ENCODE data around the gene CCDC117. TPM values are rescaled to one million over a fixed set of nuclear protein-coding genes. Genes with fewer than 3 reads are reported as not detected.

Gene CCDC117
- polyA plus RNA-seq, 1 of the 3 experiments (the other 2 are of a cell fraction), result 4.2 TPM

GRCh38 chr22:28791841-28792490 is 19.5 kb downstream of the CCDC117 start:
- H3K9ac ChIP-seq, result no peak overlapping the region
- POLR2A ChIA-PET, result interaction anchor here (0.6 to 1.2 kb wide), 3 partner anchors 36 to 249 kb away, joined by 3 to 5 read pairs (median 3); no protein-coding TSS in a partner anchor
- TF ChIP-seq, protein P1, sequence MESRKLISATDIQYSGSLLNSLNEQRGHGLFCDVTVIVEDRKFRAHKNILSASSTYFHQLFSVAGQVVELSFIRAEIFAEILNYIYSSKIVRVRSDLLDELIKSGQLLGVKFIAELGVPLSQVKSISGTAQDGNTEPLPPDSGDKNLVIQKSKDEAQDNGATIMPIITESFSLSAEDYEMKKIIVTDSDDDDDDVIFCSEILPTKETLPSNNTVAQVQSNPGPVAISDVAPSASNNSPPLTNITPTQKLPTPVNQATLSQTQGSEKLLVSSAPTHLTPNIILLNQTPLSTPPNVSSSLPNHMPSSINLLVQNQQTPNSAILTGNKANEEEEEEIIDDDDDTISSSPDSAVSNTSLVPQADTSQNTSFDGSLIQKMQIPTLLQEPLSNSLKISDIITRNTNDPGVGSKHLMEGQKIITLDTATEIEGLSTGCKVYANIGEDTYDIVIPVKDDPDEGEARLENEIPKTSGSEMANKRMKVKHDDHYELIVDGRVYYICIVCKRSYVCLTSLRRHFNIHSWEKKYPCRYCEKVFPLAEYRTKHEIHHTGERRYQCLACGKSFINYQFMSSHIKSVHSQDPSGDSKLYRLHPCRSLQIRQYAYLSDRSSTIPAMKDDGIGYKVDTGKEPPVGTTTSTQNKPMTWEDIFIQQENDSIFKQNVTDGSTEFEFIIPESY (IDR thresholded peaks at IDR 0.05; ENCODE audit: borderline replicate concordance, low read depth), result no peak
- no peak for TF ChIP-seq NRF1 (IDR thresholded peaks at IDR 0.05; ENCODE audit: low read depth, low read length)
- TF ChIP-seq SMC3 (IDR thresholded peaks at IDR 0.05; ENCODE audit: low read depth, low read length), result no peak
- TF ChIP-seq RCOR1 (IDR thresholded peaks at IDR 0.05; ENCODE audit: low read length), result no peak
- no peak for TF ChIP-seq EP300 (IDR thresholded peaks at IDR 0.05; ENCODE audit: borderline replicate concordance in 1 of 2, low read depth in 1 of 2, low read length in 1 of 2)
- TF ChIP-seq, protein P2, sequence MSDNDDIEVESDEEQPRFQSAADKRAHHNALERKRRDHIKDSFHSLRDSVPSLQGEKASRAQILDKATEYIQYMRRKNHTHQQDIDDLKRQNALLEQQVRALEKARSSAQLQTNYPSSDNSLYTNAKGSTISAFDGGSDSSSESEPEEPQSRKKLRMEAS (IDR thresholded peaks at IDR 0.05; ENCODE audit: low read depth), result no peak
- TF ChIP-seq RFX5 (IDR thresholded peaks at IDR 0.05; ENCODE audit: low read length), result no peak
- TF ChIP-seq NFIC (IDR thresholded peaks at IDR 0.05; ENCODE audit: borderline replicate concordance), result no peak
- TF ChIP-seq, protein P3, sequence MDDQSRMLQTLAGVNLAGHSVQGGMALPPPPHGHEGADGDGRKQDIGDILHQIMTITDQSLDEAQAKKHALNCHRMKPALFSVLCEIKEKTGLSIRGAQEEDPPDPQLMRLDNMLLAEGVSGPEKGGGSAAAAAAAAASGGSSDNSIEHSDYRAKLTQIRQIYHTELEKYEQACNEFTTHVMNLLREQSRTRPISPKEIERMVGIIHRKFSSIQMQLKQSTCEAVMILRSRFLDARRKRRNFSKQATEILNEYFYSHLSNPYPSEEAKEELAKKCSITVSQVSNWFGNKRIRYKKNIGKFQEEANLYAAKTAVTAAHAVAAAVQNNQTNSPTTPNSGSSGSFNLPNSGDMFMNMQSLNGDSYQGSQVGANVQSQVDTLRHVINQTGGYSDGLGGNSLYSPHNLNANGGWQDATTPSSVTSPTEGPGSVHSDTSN (IDR thresholded peaks at IDR 0.05), result no peak
- WGBS (ENCODE audit: low lambda C conversion rate), result 73% methylated on average over 3 of the region's 3 CpGs
- peaks cover 59% of the 10 kb centered on the region for H3F3A ChIP-seq (replicated peaks; ENCODE audit: insufficient read depth)
- peaks cover 54 to 56% of the 10 kb centered on the region in 2 experiments for H3K36me3 ChIP-seq (replicated peaks in 1 of 2; ENCODE audit: control insufficient read depth in 1 of 2, insufficient read depth in 2 of 2, low read length in 1 of 2)
- H3K27ac ChIP-seq (ENCODE audit: low read depth in 2 of 2, low read length in 1 of 2), result no peak overlapping the region
- peaks cover 0 to 2% of the 10 kb centered on the region in 2 experiments; a peak in 1 of 4 replicates for H3K4me1 ChIP-seq (ENCODE audit: control insufficient read depth in 1 of 2, insufficient read depth in 2 of 2, low read depth in 1 of 2, low read length in 1 of 2)
- peaks cover 38% of the 10 kb centered on the region for H3K79me2 ChIP-seq (ENCODE audit: insufficient read depth)
- no peak overlapping the region for H3K4me2 ChIP-seq
- DNase-seq, result no peak
- no peaks in the 10 kb centered on the region for H3K9me2 ChIP-seq
- H3K27me3 ChIP-seq (ENCODE audit: insufficient read depth), result no peaks in the 10 kb centered on the region
- no peak overlapping the region for H2AFZ ChIP-seq (ENCODE audit: low read depth)
- no peak overlapping the region for H3K4me3 ChIP-seq (ENCODE audit: low read depth in 2 of 2, low read length in 1 of 2)
- H3K9me3 ChIP-seq, result no peaks in the 10 kb centered on the region
- H4K20me1 ChIP-seq (ENCODE audit: insufficient read depth), result peaks cover 32% of the 10 kb centered on the region
- CTCF ChIA-PET, result interaction anchor here (0.7 to 1.8 kb wide), 2 partner anchors 16 to 249 kb away, joined by 3 to 4 read pairs; no protein-coding TSS in a partner anchor

DNA sequence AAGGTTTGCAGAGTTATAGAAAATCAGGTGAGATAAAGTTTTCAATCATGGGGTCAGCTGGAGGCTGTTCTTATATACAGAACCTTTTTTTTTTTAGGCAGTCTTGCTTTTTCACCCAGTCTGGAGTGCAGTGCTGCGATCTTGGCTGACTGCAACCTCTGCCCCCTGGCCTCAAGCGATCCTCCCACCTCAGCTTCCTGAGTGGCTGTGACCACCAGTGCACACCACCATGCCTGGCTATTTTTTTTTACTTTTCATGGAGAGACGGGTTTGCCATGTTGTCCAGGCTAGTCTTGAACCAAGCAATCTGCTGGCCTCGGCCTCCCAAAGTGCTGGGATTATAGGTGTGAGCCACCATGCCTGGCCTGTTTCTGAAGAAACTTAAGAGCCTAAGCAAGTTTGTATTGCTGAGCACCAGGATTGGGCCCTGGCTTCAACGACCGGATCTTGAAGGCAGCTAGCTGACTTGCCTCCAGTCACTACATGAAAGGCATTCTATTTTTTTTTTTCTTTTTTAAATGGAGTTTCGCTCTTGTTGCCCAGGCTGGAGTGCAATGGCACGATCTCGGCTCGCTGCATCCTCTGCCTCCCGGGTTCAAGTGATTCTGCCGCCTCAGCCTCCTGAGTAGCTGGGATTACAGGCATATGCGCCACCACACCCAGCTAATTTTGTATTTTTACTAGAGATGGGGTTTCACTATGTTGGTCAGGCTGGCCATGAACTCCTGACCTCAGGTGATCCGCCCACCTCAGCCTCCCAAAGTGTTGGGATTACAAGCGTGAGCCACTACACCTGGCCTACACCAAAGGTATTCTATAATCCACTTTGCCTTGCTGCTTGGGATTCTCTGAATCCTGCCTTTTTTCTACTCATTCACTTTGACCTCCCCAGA is 20.2 kb downstream of the CCDC117 start:
- peaks cover 37% of the 10 kb centered on the region for H4K20me1 ChIP-seq (ENCODE audit: insufficient read depth)
- WGBS (ENCODE audit: low lambda C conversion rate), result 99% methylated on average over 15 of the region's 15 CpGs
- H3K9ac ChIP-seq, result no peak overlapping the region
- no peak overlapping the region for H3K27ac ChIP-seq (ENCODE audit: low read depth in 2 of 2, low read length in 1 of 2)
- no peak overlapping the region for H2AFZ ChIP-seq (ENCODE audit: low read depth)
- H3K4me3 ChIP-seq (ENCODE audit: low read depth in 2 of 2, low read length in 1 of 2), result no peak overlapping the region
- no peak for DNase-seq
- no peak overlapping the region for H3K4me2 ChIP-seq
- peaks cover 0 to 4% of the 10 kb centered on the region in 2 experiments; a peak in 1 of 4 replicates for H3K4me1 ChIP-seq (ENCODE audit: control insufficient read depth in 1 of 2, insufficient read depth in 2 of 2, low read depth in 1 of 2, low read length in 1 of 2)
- H3F3A ChIP-seq (replicated peaks; ENCODE audit: insufficient read depth), result peaks cover 61% of the 10 kb centered on the region
- no peaks in the 10 kb centered on the region for H3K9me2 ChIP-seq
- H3K36me3 ChIP-seq (replicated peaks in 1 of 2; ENCODE audit: control insufficient read depth in 1 of 2, insufficient read depth in 2 of 2, low read length in 1 of 2), result peaks cover 54 to 57% of the 10 kb centered on the region in 2 experiments
- H3K79me2 ChIP-seq (ENCODE audit: insufficient read depth), result peaks cover 46% of the 10 kb centered on the region
- CTCF ChIA-PET, result no interaction called here
- no peaks in the 10 kb centered on the region for H3K9me3 ChIP-seq
- H3K27me3 ChIP-seq (ENCODE audit: insufficient read depth), result no peaks in the 10 kb centered on the region
- POLR2A ChIA-PET, result interaction anchor here (0.6 to 1.2 kb wide), 2 partner anchors 46 to 248 kb away, joined by 3 to 5 read pairs; no protein-coding TSS in a partner anchor
- TF ChIP-seq IRF3 (IDR thresholded peaks at IDR 0.05; ENCODE audit: low read depth, low read length), result no peak
- TF ChIP-seq, protein P4, sequence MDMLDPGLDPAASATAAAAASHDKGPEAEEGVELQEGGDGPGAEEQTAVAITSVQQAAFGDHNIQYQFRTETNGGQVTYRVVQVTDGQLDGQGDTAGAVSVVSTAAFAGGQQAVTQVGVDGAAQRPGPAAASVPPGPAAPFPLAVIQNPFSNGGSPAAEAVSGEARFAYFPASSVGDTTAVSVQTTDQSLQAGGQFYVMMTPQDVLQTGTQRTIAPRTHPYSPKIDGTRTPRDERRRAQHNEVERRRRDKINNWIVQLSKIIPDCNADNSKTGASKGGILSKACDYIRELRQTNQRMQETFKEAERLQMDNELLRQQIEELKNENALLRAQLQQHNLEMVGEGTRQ (IDR thresholded peaks at IDR 0.05; ENCODE audit: borderline replicate concordance, low read depth, low read length), result no peak
- TF ChIP-seq, protein P3 (IDR thresholded peaks at IDR 0.05), result no peak
- no peak for TF ChIP-seq RCOR1 (IDR thresholded peaks at IDR 0.05; ENCODE audit: low read length)
- TF ChIP-seq GATA2 (CRISPR knock-in tag; IDR thresholded peaks at IDR 0.05), result no peak
